Iris pigment epithelial cell (primary cell): ENCODE data around the gene CKAP5.
"Not testable (repeated sequence)": the region's sequence is repeated elsewhere in the genome, so short reads cannot be mapped to it uniquely, and the experiment has no call there.

Source experiments
- DNase-seq: peaks from one replicate; pipeline ENCODE4 v3.0.0-alpha.2; 2011; ENCODE audit warnings: low read depth

CKAP5 gene

GRCh38 chr11:46726206-46726862, 119.7 kb downstream of the CKAP5 start:
- DNase-seq = no peak

- no peak for DNase-seq
Observed at GRCh38 chr11:46725338-46726205, 120.5 kb downstream of the CKAP5 start.

GRCh38 chr11:46724088-46724487, 122.0 kb downstream of the CKAP5 start:
- no peak for DNase-seq

- no peak for DNase-seq
Observed at GRCh38 chr11:46723359-46723680, 122.8 kb downstream of the CKAP5 start.

DNA sequence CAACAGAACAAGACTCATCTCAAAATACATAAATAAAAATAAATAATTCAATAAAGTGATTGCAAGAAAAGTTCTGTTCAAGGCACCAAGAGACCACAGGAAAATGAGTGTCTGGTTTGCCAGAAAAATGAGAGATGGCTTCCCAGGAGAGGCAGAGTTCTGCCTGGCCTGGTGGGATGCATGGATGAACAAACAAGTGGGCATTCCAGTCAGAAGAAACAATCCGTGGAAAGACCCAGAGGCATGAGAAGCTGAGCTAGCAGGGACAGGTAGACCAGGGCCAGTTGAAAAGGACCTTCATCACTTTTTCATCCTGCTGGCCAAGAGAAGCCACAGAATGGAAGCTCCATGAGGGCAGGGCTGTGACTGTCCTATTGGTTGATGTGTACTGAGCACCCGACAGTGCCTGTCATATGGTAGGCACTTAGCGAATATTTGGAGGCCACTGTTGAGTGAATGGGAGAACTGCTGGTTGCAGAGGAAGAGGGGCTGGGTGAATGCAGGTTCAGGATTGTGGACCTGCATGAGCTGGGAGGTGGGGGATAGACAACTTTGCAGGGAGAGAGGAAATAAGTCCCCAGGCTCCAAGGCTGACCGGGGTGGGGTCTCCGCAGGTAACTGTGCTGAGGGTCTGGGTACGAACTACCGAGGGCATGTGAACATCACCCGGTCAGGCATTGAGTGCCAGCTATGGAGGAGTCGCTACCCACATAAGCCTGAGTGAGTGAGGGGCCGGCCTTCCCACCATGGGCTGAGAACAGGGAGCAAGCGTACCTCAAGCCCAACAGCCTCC, 123.3 kb downstream of the CKAP5 start:
- no peak for DNase-seq

GRCh38 chr11:46721286-46721685, 124.8 kb downstream of the CKAP5 start:
- no peak for DNase-seq

GRCh38 chr11:46719543-46720218, 126.4 kb downstream of the CKAP5 start:
- DNase-seq = no peak

DNA sequence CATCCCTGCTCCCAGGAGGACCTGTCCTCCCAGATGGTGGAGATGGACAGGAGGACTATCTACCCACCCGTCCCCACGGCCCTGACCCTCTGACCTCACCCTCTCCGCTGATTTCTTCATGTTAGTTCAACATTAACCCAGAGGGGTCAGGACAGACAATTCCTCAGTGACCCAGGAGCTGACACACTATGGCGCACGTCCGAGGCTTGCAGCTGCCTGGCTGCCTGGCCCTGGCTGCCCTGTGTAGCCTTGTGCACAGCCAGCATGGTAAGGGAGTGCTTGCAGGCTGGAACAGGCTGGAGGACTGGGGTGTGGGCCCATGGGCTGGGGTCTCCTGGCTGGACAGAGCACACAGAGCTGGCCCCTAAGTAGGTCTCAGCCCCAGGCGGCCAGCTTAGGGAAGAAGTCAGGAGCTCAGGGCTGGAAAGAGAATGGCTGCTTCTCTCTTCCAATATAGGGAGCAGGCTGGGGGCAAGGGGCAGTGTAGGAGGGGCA, 127.0 kb downstream of the CKAP5 start, which contains the start of gene F2:
TSS of gene F2 (plus strand) at position 166 of the 495 bp plus-strand sequence. CDS start at position 189, 23 bp downstream.
- DNase-seq = no peak

DNA sequence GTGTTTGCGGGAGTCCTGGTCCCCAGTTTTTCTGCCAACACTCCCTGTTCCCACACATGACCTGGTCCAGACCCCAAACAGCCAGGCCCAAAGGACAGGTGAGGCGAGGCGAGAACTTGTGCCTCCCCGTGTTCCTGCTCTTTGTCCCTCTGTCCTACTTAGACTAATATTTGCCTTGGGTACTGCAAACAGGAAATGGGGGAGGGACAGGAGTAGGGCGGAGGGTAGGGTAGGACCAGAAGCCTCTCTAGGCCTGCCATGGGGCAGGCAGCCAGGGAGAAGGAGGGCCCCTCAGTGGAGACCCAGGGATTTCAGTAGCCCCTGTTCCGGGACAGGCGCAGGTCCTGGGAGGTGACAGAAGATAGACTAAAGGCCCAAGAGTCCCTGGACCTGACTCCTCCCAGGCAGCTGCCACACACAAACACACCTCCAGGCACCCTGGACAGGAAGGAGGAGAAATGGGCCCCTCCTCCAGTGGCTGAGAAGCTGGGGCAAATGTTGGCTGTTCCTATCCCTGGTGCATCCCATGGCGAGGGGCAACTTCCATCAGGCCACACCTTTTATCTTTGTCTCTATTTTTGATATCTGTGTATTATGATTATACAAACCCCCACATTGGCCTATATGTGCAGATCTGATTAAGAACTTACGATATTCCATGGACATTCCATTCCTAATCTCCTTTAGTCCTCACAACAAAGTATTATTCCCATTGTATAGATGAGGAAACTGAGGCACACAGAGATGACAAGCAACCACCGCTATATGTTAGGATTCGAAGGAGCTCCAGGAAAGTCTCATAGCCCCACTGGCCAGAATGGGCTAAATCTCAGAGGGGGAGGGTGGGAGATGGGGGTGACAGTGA, 127.7 kb downstream of the CKAP5 start:
- no peak for DNase-seq

DNA sequence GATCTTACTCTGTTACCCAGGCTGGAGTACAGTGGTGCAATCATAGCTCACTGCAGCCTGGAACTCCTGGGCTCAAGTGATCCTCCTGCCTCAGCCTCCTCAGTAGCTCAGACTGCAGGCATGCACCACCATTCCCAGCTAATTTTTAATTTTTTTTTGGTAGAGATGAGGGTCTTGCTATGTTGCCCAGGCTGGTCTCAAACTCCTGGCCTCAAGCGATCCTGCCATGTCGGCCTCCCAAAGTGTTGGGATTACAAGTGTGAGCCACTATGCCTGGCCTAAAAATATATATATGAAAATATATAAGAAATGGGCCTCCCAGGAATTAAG, 128.3 kb downstream of the CKAP5 start:
- not testable (repeated sequence) for DNase-seq

DNA sequence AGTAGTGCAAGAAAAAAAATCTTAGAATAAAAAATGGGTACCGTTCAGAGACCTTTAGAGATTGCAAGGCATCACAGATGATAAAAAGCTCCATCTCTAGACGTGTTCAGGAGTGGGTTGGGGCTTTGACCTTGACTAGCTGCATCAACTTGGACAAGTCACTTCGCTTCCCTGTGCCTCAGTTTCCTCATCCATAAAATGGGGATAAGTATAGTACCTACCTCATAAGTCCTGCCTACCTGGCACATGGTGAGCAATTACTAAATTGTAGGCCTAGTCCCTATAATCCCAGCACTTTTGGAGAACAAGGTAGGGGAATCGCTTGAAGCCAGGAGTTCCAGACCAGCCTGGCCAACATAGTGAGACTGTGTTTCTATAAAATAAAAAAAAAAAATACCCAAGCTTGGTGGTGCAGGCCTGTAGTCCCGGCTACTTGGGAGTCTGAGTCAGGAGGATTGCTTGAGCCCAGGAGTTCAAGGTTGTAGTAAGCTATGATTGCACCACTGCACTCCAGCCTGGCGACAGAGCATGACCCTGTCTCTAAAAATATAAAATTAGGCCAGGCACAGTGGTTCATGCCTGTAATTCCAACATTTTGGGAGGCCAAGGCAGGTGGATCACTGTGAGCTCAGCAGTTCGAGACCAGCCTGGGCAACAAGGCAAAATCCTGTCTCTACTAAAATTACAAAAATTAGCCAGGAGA, 133.1 kb downstream of the CKAP5 start:
- DNase-seq = no peak

GRCh38 chr11:46711303-46711702, 134.8 kb downstream of the CKAP5 start:
- peak; percentile 48 for DNase-seq

GRCh38 chr11:46710821-46711269, 135.2 kb downstream of the CKAP5 start:
- peak; percentile 96 for DNase-seq

DNA sequence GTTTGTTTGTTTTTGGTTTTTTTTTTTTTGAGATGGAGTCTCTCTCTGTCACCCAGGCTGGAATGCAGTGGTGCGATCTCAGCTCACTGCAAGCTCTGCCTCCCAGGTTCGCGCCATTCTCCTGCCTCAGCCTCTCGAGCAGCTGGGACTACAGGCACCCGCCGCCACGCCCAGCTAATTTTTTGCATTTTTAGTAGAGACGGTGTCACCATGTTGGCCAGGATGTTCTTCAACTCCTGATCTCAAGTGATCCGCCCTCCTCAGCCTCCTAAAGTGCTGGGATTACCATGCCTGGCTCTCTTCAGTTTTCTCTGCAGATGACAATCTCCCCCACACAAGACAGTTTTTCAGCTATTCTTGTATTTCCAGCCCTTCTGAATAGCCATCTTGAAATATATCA, 136.7 kb downstream of the CKAP5 start:
- DNase-seq = not testable (repeated sequence)

DNA sequence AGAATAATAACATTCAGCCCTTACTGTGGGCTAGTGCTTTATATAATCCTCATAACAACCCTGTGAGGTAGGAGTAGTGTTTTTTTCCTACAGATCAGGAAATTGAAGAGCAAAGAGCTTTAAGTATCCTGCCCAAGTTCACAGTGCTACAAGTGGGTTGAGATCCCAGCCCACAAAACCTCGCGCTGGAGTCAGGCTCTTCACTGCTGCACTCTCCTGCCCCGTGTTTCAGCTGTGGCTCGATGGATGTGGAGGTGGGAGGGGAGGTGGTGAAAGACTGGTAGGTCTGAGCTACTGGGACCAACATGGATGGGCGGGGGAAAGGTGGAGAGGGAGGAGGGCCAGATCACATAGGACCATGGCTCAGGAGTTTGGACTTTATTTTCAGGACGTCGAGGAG, 139.2 kb downstream of the CKAP5 start:
- DNase-seq = no peak

- DNase-seq = no peak
Observed at GRCh38 chr11:46705070-46705688, 140.9 kb downstream of the CKAP5 start.

DNA sequence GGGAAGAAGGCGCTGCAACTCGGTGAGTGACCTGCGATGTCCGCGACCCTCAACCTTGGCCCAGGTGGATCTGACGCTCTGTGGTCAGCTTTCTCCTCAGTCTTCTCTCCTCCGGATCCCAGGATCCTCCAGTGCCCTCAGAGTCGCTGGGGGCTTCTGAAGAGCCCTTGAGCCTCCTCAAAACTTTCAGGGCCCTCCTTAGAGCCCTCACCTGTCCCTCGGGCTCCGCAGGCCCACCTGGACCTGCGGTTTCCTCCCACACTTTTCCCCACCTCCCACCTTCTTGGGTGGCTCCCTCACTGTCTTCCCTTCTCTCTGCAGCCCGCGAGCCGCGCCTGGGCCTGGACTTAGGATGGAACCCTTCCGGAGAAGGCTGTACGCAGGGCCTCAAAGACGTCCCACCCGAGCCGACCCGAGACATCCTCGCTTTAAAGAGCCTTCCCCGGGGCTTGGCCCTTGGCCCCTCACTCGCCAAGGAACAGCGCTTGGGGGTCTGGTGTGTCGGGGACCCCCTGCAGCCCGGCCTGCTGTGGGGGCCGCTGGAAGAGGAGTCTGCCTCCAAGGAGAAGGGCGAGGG, 144.9 kb downstream of the CKAP5 start:
- no peak for DNase-seq

DNA sequence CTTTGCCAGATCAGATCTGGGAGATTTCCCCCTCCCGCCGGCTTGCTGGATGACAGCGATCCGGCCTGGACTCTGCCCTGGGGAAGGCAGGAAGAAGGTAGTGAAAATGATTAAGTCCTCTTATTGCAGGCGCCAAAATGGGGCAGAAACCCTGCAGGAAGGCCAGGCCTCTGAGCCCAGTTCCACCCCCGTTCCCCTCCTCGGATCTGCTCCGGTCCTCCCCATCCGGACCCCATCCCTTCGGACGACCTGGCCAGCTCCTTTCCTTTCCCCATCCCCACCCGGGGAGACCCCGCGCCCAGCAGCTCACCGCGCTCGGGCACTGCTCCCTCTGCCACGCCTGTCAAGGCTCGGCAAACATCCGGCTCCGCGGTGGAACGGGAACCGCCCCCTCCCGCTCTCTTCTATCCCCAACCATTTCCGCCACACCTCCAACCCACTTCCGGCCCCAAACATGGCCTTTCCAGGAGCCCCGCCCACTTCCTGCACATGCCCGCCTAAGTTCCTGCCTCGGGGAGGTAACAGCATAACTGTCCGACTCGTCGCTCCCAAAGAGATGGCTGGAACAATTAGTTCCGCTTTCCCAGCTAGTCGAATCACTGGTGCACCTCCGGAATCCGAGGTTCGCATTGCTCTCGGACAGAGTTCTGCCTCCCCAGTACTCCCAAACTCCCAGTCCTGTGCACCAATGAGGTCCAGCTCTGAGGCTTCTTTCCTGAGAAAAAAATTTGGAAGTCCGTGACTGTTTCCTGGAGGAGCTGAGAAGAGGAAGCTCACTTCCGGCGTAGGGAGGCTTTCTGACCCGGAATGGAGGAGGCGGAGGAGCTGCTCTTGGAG, 145.6 kb downstream of the CKAP5 start, which contains the start of the genes ARHGAP1 and ZNF408:
TSS of gene ARHGAP1 (minus strand) at position 379 of the 837 bp plus-strand sequence. CDS start 4,512 bp downstream, outside the sequence.
TSS of gene ZNF408 (plus strand) at position 791 of the 837 bp plus-strand sequence. CDS start at position 808, 17 bp downstream.
- peak; percentile 99 for DNase-seq
